Heart right ventricle (tissue), 16 donors: ENCODE measurements around the gene FUT9. TPM values are rescaled to one million over a fixed set of nuclear protein-coding genes. Genes with fewer than 3 reads are reported as not detected.

Source experiments
- ATAC-seq, 8 donors: fragments of 200-7000 bp; cut with Tn5 transposase; one replicate each; pipeline ENCODE4 v1.9.1; 2020; ENCODE audit warnings: mild to moderate bottlenecking in 8 of 8, moderate library complexity in 8 of 8, moderate number of reproducible peaks in 1 of 8
- DNase-seq, 2 donors: peaks; one replicate each; pipeline ENCODE4 v3.0.0-alpha.2; 2020
- H3K27ac ChIP-seq, 10 donors: fragments of 200-600 bp; sonication (generic) in 2 of 10; one replicate each; pipeline versions ENCODE4 v1.5.0 to v1.8.0; 2020 to 2022; ENCODE audit warnings: mild to moderate bottlenecking in 3 of 10
- H3K27me3 ChIP-seq, 7 donors: fragments of 200-600 bp; one replicate each; pipeline ENCODE4 v1.8.0; 2021 to 2022; ENCODE audit warnings: mild to moderate bottlenecking in 2 of 7
- H3K36me3 ChIP-seq, 9 donors: fragments of 200-600 bp; sonication (generic) in 1 of 9; one replicate each; pipeline versions ENCODE4 v1.5.0 to v1.8.0; 2020 to 2022; ENCODE audit warnings: mild to moderate bottlenecking in 2 of 9
- H3K4me1 ChIP-seq, 9 donors: fragments of 200-600 bp; sonication (generic) in 1 of 9; one replicate each; pipeline versions ENCODE4 v1.5.0 to v1.8.0; 2020 to 2022; ENCODE audit warnings: mild to moderate bottlenecking in 4 of 9
- H3K4me3 ChIP-seq, 10 donors: fragments of 200-600 bp; sonication (generic) in 2 of 10; one replicate each; pipeline versions ENCODE4 v1.5.0 to v1.8.0; 2020 to 2022; ENCODE audit warnings: mild to moderate bottlenecking in 7 of 10, moderate library complexity in 2 of 10
- H3K9me3 ChIP-seq, 11 donors: fragments of 200-600 bp in 10 of 11; sonication (generic) in 2 of 11; one replicate each; pipeline versions ENCODE4 v1.5.0 to v1.8.0; 2013 to 2022; ENCODE audit warnings: mild to moderate bottlenecking in 2 of 11, control low read depth in 1 of 11, moderate library complexity in 1 of 11
- CTCF ChIP-seq, 9 donors: fragments of 200-600 bp; sonication (generic) in 2 of 9; IDR thresholded peaks; one replicate each; pipeline versions ENCODE4 v1.5.0 to v1.8.0; 2021 to 2022; ENCODE audit warnings: antibody characterized with exemption in 9 of 9, mild to moderate bottlenecking in 5 of 9, moderate library complexity in 1 of 9
- WGBS, 2 donors: extraction: QIAGEN DNeasy Blood & Tissue Kit; methylation state at CpG; one replicate each; pipeline ENCODE4 v1.1.7; 2013; ENCODE audit warnings: inconsistent platforms in 1 of 2; 5-methylcytosine and 5-hydroxymethylcytosine counted together
- intact Hi-C, 10 donors: fragments of 100-400 bp; cut with DNase I; formaldehyde crosslinking; loops; one replicate each; pipeline versions ENCODE4 v1.11.1 to v1.14.2; 2022
- polyA plus RNA-seq, 2 donors: library from polyadenylated mRNA; stranded (reverse); fragments of 200-250 nt; gene quantifications; one replicate each; pipeline ENCODE4 v1.2.3, GENCODE V29; 2013
- total RNA-seq, 10 donors: library from RNA; stranded (reverse); fragmentation: NEBNext Ultra II Directional in 3 of 10; extraction: Animal tissue kit (Norgen Biotek cat#: 25700) in 3 of 10; gene quantifications; one replicate each; pipeline versions ENCODE4 v1.2.1 to v1.2.4, GENCODE V29; 2021 to 2023
- donor health status: Arrhythmogenic right ventricular cardiomyopathy.
- donor health status: ischemic (EF 13 %, LVEDD 7.1; RV severe dilation, severe dysfunction).
- donor health status: healthy with polysubstance abuse.
- donor health status: DM: no; HTN: yes; CAD: no.
- donor health status: DM: no; HTN: no; CAD: no.
- donor health status: ischemic (EF 25% LVEDD 6.9; RV normal size, moderate dysfunction).
- donor health status: ischemic (EF 25% LVEDD 5.7; RV mildly dilated, moderate dysfunction).
- donor health status: healthy.
- donor health status: DM: yes; HTN: yes; CAD: no.
- donor health status: Ischemic cardiomyopathy.
- donor health status: ischemic (EF 35%, LVEDD 5.7; RV mildly dilated, moderate dysfunction).
- donor health status: nonischemic (EF 11% LVEDD 7.7; RV severe dilation, severe dysfunction).
- donor health status: DM: yes; HTN: yes; CAD: no.
- donor health status: PGD.
- donor health status: ischemic (EF 29% LVEDD 5.4; RV normal size, mild dysfunction).
- donor health status: nonischemic (EF 23%, LVEDD 6.1; RV moderate dilation, normal function).

FUT9 gene
- total and polyA plus RNA-seq, 12 donors = not detected

- TF ChIP-seq CTCF (IDR thresholded peaks at IDR 0.05) = no peak
- Histone ChIP-seq H3K4me3 (no peak overlapping the region), H3K27me3 (no peaks in the 10 kb centered on the region), H3K4me1 (no peaks in the 10 kb centered on the region), H3K27ac (no peak overlapping the region), H3K9me3 (no peaks in the 10 kb centered on the region), H3K36me3 (no peaks in the 10 kb centered on the region)
- 79 to 84% methylated on average over 4 of the region's 4 CpGs for WGBS, 2 donors
- intact Hi-C loops = no loop called here
- no peak for DNase-seq
- no peak for ATAC-seq
Observed at GRCh38 chr6:96104910-96105309, 89.1 kb downstream of the FUT9 start.

- Histone ChIP-seq H3K9me3 (no peaks in the 10 kb centered on the region), H3K4me1 (no peaks in the 10 kb centered on the region), H3K27ac (no peak overlapping the region), H3K27me3 (no peaks in the 10 kb centered on the region), H3K4me3 (no peak overlapping the region), H3K36me3 (no peaks in the 10 kb centered on the region)
- no peak for ATAC-seq
- no peak for DNase-seq
- 64 to 69% methylated on average over 2 of the region's 2 CpGs for WGBS, 2 donors
- intact Hi-C loops = no loop called here
- TF ChIP-seq CTCF (IDR thresholded peaks at IDR 0.05) = no peak
Observed at GRCh38 chr6:96110878-96111277, 95.1 kb downstream of the FUT9 start.

GRCh38 chr6:96116674-96117073 lies 100.9 kb downstream of the FUT9 start:
- Histone ChIP-seq H3K36me3 (no peaks in the 10 kb centered on the region), H3K27ac (no peak overlapping the region), H3K27me3 (no peaks in the 10 kb centered on the region), H3K4me1 (no peaks in the 10 kb centered on the region), H3K9me3 (peaks cover 0 to 8% (median 0%) of the 10 kb centered on the region in 11 donors), H3K4me3 (no peak overlapping the region)
- no peak for DNase-seq
- WGBS, 2 donors = 20 to 26% methylated on average over 1 of the region's 1 CpG
- no peak for ATAC-seq
- intact Hi-C loops = no loop called here
- no peak for TF ChIP-seq CTCF (IDR thresholded peaks at IDR 0.05)

- Histone ChIP-seq H3K27ac (no peak overlapping the region), H3K36me3 (no peaks in the 10 kb centered on the region), H3K27me3 (no peaks in the 10 kb centered on the region), H3K9me3 (peaks cover 0 to 9% (median 0%) of the 10 kb centered on the region in 11 donors), H3K4me3 (no peak overlapping the region), H3K4me1 (no peaks in the 10 kb centered on the region)
- 38 to 42% methylated on average over 1 of the region's 1 CpG for WGBS, 2 donors
- TF ChIP-seq CTCF (IDR thresholded peaks at IDR 0.05) = no peak
- no peak for ATAC-seq
- no peak for DNase-seq
- intact Hi-C loops = no loop called here
Observed at GRCh38 chr6:96124778-96125177, 109.0 kb downstream of the FUT9 start.

GRCh38 chr6:96138406-96138805 lies 122.6 kb downstream of the FUT9 start:
- H3K9me3 ChIP-seq = no peaks in the 10 kb centered on the region
- ATAC-seq (no peak), DNase-seq (no peak)
- intact Hi-C loops = no loop called here
- H3K36me3 ChIP-seq = no peaks in the 10 kb centered on the region
- H3K27ac ChIP-seq = no peak overlapping the region
- no peaks in the 10 kb centered on the region for H3K27me3 ChIP-seq
- H3K4me1 ChIP-seq = no peaks in the 10 kb centered on the region
- no peak overlapping the region for H3K4me3 ChIP-seq
- WGBS, 2 donors = 77 to 79% methylated on average over 2 of the region's 2 CpGs
- no peak for TF ChIP-seq CTCF (IDR thresholded peaks at IDR 0.05)
